Mesendoderm (in vitro differentiated cells): ENCODE data around the gene PLSCR3.

Experiments used
- DNase-seq: peaks from one replicate; pipeline ENCODE4 v3.0.0; 2013
- H2AK5ac ChIP-seq: 2 replicates; pipeline ENCODE4 v1.6.1; 2013; ENCODE audit warnings: low read length, inconsistent platforms
- H2BK120ac ChIP-seq: 2 replicates; pipeline ENCODE4 v1.6.1; 2013; ENCODE audit warnings: low read depth, mild to moderate bottlenecking, low read length, moderate library complexity, mixed read lengths
- H2BK15ac ChIP-seq: replicated peaks from 2 replicates; pipeline ENCODE4 v1.6.1; 2013; ENCODE audit warnings: low read depth, mild to moderate bottlenecking, moderate library complexity
- H2BK5ac ChIP-seq: 2 replicates; pipeline ENCODE4 v1.6.1; 2013; ENCODE audit warnings: low read length, inconsistent platforms
- H3K18ac ChIP-seq: 2 replicates; pipeline ENCODE4 v1.6.1; 2013; ENCODE audit warnings: mild to moderate bottlenecking, low read length, mixed read lengths
- H3K23ac ChIP-seq: one replicate; pipeline ENCODE4 v1.6.1; 2013; ENCODE audit warnings: low read length
- H3K27ac ChIP-seq: 2 replicates; pipeline ENCODE4 v1.5.1; 2013; ENCODE audit warnings: low read depth, mild to moderate bottlenecking, inconsistent platforms, low read length, moderate library complexity
- H3K27me3 ChIP-seq: 2 replicates; pipeline ENCODE4 v1.6.1; 2013; ENCODE audit warnings: low read length, control low read depth, mild to moderate bottlenecking, inconsistent platforms; ENCODE audit not compliant: insufficient read depth, poor library complexity
- H3K36me3 ChIP-seq: 2 replicates; pipeline ENCODE4 v1.6.1; 2013; ENCODE audit warnings: low read length, inconsistent platforms; ENCODE audit not compliant: control insufficient read depth, insufficient read depth
- H3K4ac ChIP-seq: one replicate; pipeline ENCODE4 v1.6.1; 2013; ENCODE audit warnings: low read depth, mild to moderate bottlenecking, low read length, moderate library complexity
- H3K4me1 ChIP-seq: 2 replicates; pipeline ENCODE4 v1.6.1; 2013; ENCODE audit warnings: low read depth, low read length, inconsistent platforms; ENCODE audit not compliant: control insufficient read depth
- H3K4me2 ChIP-seq: 2 replicates; pipeline ENCODE4 v1.6.1; 2013; ENCODE audit warnings: low read length
- H3K4me3 ChIP-seq: 2 replicates; pipeline ENCODE4 v1.5.1; 2013; ENCODE audit warnings: mild to moderate bottlenecking, low read length
- H3K56ac ChIP-seq: one replicate; pipeline ENCODE4 v1.6.1; 2013; ENCODE audit warnings: low read length
- H3K79me1 ChIP-seq: 2 replicates; pipeline ENCODE4 v1.6.1; 2013; ENCODE audit warnings: low read length, inconsistent platforms
- H3K79me2 ChIP-seq: 2 replicates; pipeline ENCODE4 v1.6.1; 2013; ENCODE audit warnings: mild to moderate bottlenecking, low read length; ENCODE audit not compliant: control insufficient read depth, insufficient read depth
- H3K9ac ChIP-seq: 2 replicates; pipeline ENCODE4 v1.6.1; 2013; ENCODE audit warnings: low read length, inconsistent platforms
- H4K5ac ChIP-seq: one replicate; pipeline ENCODE4 v1.6.1; 2013; ENCODE audit warnings: low read length
- H4K8ac ChIP-seq: one replicate; pipeline ENCODE4 v1.6.1; 2013; ENCODE audit warnings: low read depth, mild to moderate bottlenecking, control low read depth, low read length, moderate library complexity
- WGBS: extraction: QIAGEN DNeasy Blood & Tissue Kit; methylation state at CpG from one replicate; pipeline ENCODE4 v1.1.7; 2013; ENCODE audit warnings: low lambda C conversion rate, missing lambda C conversion rate; ENCODE audit not compliant: insufficient coverage; ENCODE audit errors: extremely low coverage; 5-methylcytosine and 5-hydroxymethylcytosine counted together

The PLSCR3 gene

GRCh38 chr17:7436556-7437368, 42.4 kb upstream of the PLSCR3 start:
- Histone ChIP-seq H3K27ac (no peak overlapping the region), H2BK5ac (no peak overlapping the region)

DNA sequence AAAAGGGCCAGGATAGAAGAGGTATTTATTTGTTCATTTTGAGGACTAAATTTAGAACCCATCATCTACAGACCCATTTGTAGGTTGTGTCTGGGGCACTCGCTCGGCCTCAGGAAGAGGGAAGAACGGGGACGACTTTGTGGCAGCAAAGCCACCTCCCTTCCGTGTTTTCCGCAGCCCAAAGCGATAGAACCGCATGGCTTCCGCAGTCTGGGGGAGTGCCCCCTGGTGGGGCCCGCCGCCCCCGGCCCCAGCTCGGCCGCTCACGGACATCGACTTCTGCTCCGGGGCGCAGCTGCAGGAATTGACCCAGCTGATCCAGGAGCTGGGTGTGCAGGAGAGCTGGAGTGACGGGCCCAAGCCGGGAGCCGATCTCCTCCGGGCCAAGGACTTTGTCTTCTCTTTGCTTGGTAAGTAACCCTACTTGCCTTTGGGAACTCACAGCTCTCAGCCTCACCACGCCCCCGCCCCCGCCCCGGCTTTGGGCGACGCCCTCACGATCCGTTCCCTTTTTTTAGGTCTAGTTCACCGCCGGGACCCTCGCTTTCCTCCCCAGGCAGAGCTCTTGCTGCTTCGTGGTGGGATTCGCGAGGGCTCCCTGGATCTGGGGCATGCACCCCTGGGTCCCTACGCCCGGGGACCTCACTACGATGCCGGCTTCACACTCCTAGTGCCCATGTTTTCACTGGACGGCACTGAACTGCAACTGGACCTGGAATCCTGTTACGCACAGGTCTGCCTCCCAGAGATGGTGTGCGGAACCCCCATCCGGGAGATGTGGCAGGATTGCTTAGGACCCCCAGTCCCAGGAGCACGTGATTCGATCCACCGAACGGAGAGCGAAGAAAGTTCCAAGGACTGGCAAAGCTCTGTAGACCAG, 41.6 kb upstream of the PLSCR3 start:
- Histone ChIP-seq H3K79me1 (no peaks in the 10 kb centered on the region), H4K5ac (no peak overlapping the region), H3K56ac (peak overlapping the region; percentile 87), H2AK5ac (no peak overlapping the region), H3K4me3 (peak overlapping the region; percentile 19), H3K4me2 (peak overlapping the region; percentile 63), H4K8ac (no peak overlapping the region), H3K79me2 (no peaks in the 10 kb centered on the region), H2BK120ac (no peak overlapping the region), H3K4ac (no peak overlapping the region), H3K18ac (peak overlapping the region; percentile 62), H3K27me3 (peaks cover 9% of the 10 kb centered on the region), H3K9ac (peak overlapping the region; percentile 73), H2BK5ac (no peak overlapping the region), H3K36me3 (no peaks in the 10 kb centered on the region), H3K23ac (no peak overlapping the region), H3K27ac (peak overlapping the region; percentile 24), H2BK15ac (no peak overlapping the region), H3K4me1 (peaks cover 3% of the 10 kb centered on the region)
- WGBS: no CpG with 5 or more reads among the region's 49 CpGs
- DNase-seq: peak; percentile 84

More at GRCh38 chr17:7436556-7437368, 42.4 kb upstream of the PLSCR3 start:
- H3K4ac ChIP-seq: peak overlapping the region; percentile 63
- no CpG with 5 or more reads among the region's 92 CpGs for WGBS
- no peak overlapping the region for H2BK15ac ChIP-seq
- no peaks in the 10 kb centered on the region for H3K79me2 ChIP-seq
- no peaks in the 10 kb centered on the region for H3K36me3 ChIP-seq
- peak overlapping the region; percentile 24 for H3K18ac ChIP-seq
- H3K79me1 ChIP-seq: no peaks in the 10 kb centered on the region
- H3K4me1 ChIP-seq: peaks cover 5% of the 10 kb centered on the region
- H3K56ac ChIP-seq: peak overlapping the region; percentile 87
- H4K8ac ChIP-seq: no peak overlapping the region
- DNase-seq: peak; percentile 95
- H2BK120ac ChIP-seq: no peak overlapping the region
- peak overlapping the region; percentile 63 for H3K4me2 ChIP-seq
- H3K4me3 ChIP-seq: peak overlapping the region; percentile 23
- H3K27me3 ChIP-seq: peaks cover 9% of the 10 kb centered on the region
- peak overlapping the region; percentile 73 for H3K9ac ChIP-seq
- H4K5ac ChIP-seq: no peak overlapping the region
- H2AK5ac ChIP-seq: no peak overlapping the region
- H3K23ac ChIP-seq: no peak overlapping the region

DNA sequence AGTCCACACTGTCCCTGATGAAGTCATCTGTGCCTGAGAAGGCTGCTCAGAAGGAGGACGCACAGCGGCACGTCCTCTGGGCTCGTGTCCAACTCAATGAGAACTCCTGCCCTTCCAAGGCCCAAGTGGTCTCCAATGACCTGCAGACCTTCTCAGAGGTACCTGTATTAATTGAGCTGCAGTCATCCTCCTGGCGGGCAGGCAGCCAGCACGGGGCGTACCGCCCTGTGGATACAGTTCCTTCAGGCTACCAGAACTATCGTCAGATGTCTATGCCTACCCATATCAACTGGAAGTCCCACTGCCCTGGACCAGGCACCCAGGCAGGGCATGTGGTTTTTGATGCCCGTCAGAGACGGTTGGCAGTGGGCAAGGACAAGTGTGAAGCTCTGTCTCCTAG, 38.0 kb upstream of the PLSCR3 start:
- H3K56ac ChIP-seq: no peak overlapping the region
- DNase-seq: no peak
- no peak overlapping the region for H3K4ac ChIP-seq
- no peak overlapping the region for H4K5ac ChIP-seq
- H2BK120ac ChIP-seq: no peak overlapping the region
- H3K4me1 ChIP-seq: no peaks in the 10 kb centered on the region
- H3K79me2 ChIP-seq: no peaks in the 10 kb centered on the region
- no peak overlapping the region for H2BK15ac ChIP-seq
- no peak overlapping the region for H2BK5ac ChIP-seq
- no peak overlapping the region for H3K9ac ChIP-seq
- H3K18ac ChIP-seq: no peak overlapping the region
- no peak overlapping the region for H3K23ac ChIP-seq
- no peak overlapping the region for H4K8ac ChIP-seq
- H3K27ac ChIP-seq: no peak overlapping the region
- no CpG with 5 or more reads among the region's 11 CpGs for WGBS
- H3K4me2 ChIP-seq: no peak overlapping the region
- no peaks in the 10 kb centered on the region for H3K79me1 ChIP-seq
- no peak overlapping the region for H2AK5ac ChIP-seq
- H3K4me3 ChIP-seq: no peak overlapping the region
- H3K27me3 ChIP-seq: no peaks in the 10 kb centered on the region
- no peaks in the 10 kb centered on the region for H3K36me3 ChIP-seq

GRCh38 chr17:7431231-7431630, 36.9 kb upstream of the PLSCR3 start:
- no peaks in the 10 kb centered on the region for H3K36me3 ChIP-seq
- no peak overlapping the region for H2BK15ac ChIP-seq
- H3K18ac ChIP-seq: no peak overlapping the region
- DNase-seq: no peak
- H3K27me3 ChIP-seq: no peaks in the 10 kb centered on the region
- no peak overlapping the region for H2BK5ac ChIP-seq
- no peak overlapping the region for H3K56ac ChIP-seq
- no peak overlapping the region for H3K4me3 ChIP-seq
- H4K5ac ChIP-seq: no peak overlapping the region
- no peaks in the 10 kb centered on the region for H3K79me1 ChIP-seq
- no CpG with 5 or more reads among the region's 1 CpG for WGBS
- H3K4ac ChIP-seq: no peak overlapping the region
- no peak overlapping the region for H2BK120ac ChIP-seq
- H3K9ac ChIP-seq: no peak overlapping the region
- H4K8ac ChIP-seq: no peak overlapping the region
- H3K4me1 ChIP-seq: no peaks in the 10 kb centered on the region
- H3K4me2 ChIP-seq: no peak overlapping the region
- H3K23ac ChIP-seq: no peak overlapping the region
- no peak overlapping the region for H2AK5ac ChIP-seq
- no peaks in the 10 kb centered on the region for H3K79me2 ChIP-seq
- H3K27ac ChIP-seq: no peak overlapping the region

DNA sequence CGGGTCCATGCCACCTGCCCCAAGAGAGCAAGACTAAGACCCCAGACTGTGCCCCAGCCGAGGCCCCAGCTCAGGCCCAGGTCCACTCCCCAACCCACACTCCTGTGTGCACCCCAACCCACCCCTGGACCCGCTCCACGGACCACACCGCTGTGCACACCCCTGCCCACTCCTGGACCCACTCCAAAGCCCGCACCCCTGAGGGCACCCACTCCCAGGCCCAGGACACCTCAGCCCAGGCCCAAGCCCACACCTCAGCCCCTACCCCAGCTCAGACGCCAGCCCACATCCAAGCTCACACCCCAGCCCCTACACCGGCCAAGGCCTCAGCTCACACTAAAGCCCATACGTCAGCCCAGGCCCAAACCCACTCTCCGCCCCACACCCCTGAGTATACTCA, 35.4 kb upstream of the PLSCR3 start:
- Histone ChIP-seq H3K27ac (no peak overlapping the region), H3K18ac (no peak overlapping the region), H3K23ac (no peak overlapping the region), H4K5ac (no peak overlapping the region), H3K4ac (no peak overlapping the region), H3K9ac (no peak overlapping the region), H3K36me3 (no peaks in the 10 kb centered on the region), H3K56ac (no peak overlapping the region), H3K27me3 (no peaks in the 10 kb centered on the region), H3K4me3 (no peak overlapping the region), H3K79me1 (no peaks in the 10 kb centered on the region), H2BK120ac (no peak overlapping the region), H3K4me1 (no peaks in the 10 kb centered on the region), H3K4me2 (no peak overlapping the region), H2AK5ac (no peak overlapping the region), H3K79me2 (no peaks in the 10 kb centered on the region), H2BK15ac (no peak overlapping the region), H4K8ac (no peak overlapping the region), H2BK5ac (no peak overlapping the region)
- no peak for DNase-seq
- no CpG with 5 or more reads among the region's 10 CpGs for WGBS
